Germinal center (tissue), 1 donor: ENCODE data around the gene PREB.
"Not testable (repeated sequence)": the region's sequence is repeated elsewhere in the genome, so short reads cannot be mapped to it uniquely, and the experiment has no call there.

Experiments
- DNase-seq: peaks from one replicate; pipeline ENCODE4 v3.0.0; 2012; ENCODE audit warnings: mixed read lengths, low spot score

Gene PREB

DNA sequence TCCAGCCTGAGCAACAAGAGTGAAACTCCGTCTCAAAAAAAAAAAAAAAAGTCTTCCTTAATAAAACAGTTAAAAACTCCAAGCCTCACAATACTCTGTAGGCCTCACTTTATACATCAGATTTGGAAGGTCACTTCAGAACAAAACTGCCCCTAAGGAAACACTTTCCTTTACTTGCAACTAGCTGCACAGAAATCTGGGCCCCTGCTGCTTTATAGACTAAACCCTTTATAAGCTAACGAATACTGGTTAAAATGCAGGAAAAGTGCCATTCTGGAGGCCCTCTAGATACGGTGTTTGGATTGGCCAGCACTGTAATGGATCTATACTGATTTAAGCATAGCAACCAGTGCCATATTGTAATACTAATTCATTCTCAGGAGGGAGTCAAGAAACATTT, 9.3 kb downstream of the PREB start:
- DNase-seq: no peak

DNA sequence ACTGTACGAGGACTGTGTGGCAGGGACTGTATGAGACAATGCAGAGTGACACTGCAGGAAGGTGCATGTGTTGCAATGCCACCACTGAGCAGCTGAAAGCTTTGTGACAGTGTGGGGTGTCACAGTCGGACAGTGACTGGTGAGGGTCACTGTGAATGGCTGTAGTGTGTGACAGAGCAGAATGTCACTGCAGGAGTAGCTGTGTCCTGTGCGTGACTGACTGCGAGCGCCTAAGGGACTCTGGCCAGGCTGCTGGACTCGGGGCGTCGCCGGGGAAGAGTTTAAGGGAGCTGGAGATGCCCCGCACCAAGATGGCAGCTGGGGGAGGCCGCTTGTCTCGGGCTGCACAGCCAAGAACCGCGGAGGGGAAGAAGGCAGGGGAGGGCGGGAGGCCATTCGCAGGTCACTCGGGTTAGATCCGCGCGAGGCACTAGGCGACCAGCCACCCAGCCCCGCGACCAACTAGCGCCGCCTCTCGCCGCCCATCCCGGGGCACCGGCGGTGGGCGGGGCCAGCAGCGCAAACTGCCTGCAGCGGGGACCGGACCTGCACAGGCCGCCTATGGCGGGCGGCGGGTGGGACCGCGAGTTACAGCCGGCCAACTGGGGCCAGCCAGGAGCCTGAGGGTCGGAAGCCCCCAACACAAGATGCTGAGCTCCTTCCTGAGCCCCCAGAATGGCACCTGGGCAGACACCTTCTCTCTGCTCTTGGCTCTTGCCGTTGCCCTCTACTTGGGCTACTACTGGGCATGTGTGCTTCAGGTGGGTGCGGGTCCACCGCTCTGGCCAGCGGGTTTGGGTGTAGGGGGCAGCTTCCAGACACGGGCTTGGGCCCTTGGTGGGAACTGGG, 10.9 kb downstream of the PREB start, which contains the start of gene ABHD1:
Gene ABHD1 (plus strand): TSS at position 514 of the 849 bp plus-strand sequence. CDS start 134 bp downstream, at position 648.
- DNase-seq: peak; percentile 72

DNA sequence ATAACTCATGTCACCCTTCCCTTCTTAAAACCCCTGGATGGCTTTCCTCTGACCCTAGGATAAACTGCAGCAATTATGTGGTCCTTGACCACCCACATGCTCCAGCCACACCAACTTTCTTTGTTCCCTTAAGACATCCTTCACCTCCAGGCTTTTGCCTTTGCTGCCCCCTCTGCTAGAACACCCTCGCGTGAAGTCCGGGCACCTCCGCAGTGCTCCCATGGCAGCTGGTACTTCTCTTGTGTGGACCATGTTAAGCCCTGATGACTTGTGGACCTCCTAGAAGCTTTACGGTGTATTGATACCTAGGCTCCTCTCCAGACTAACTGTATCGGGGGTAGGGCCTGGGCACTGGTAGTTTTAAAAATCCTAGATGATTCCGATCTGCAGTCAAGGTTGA, 11.6 kb downstream of the PREB start:
- DNase-seq: no peak

DNA sequence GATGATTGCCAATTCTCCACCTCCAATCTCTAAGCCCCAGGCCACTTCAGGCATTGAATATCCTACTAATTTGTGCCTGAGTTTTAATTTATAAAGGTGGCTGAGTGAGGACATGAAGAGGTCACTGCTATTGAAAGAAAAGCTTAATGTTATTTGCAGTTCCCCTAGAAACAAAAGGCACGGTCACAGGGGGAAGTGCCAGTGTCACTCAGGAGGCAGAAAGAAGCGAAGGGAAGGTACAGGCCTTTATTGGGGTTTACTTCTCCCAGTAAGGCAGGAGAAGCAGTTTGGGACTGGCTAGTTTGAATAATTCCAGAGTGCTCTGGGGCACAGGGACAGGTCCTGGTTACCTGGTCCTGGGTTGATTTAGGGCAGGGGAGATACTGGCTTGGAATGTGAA, 12.5 kb downstream of the PREB start:
- DNase-seq: no peak

DNA sequence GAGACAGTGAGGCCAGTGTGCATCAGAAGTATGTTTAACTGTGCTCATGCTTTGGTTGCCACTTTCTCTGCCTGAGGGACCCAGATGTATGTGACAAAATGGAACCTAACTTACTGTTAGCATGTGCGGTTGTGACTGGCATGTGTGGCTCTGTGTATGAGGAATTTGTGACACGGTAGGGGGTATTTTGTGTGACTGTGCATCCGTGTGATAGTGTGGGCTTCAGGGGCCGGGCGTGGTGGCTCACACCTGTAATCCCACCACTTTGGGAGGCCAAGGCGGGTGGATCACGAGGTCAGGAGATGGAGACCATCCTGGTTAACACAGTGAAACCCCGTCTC, 15.1 kb downstream of the PREB start:
- not testable (repeated sequence) for DNase-seq

DNA sequence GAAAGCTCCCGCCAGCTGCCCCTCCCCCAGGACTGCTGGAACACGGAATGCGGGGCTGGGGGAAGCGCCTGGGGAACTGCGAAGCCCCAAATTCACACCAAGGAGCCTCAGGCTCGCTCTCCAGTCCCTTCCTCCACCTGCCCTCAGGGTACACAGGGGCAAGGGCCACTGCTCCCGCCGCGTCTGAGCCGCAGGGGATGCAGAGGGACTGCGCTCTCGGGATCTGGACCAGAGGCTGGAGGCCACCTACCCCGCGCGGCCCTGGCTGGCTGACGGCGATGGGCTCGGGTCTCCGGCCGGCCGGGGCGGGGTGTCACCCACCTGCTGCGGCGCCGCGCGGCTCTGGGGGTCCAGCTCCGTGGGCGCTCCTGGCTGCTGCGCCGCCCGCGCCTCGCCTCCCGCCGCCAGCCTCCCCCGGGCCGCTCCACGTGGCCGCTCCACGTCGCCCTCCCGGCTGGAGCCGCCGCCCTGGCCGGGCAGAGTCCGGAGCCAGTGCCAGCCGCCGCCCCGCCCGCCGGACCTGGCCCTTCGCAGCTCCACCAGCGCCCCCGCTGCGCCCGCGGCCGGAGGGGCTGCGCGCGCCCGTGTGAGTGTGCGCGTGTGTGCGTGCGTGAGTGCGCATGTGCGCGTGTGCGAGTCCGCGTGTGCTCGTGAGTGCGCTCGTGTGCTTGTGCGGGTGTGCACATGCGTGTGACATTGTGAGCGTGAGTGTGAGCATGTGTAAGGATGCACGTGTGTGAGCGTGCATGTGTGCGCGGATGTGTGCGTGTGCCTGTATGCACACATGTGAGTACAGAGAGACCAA, 15.7 kb downstream of the PREB start, which contains the start of gene CGREF1:
Gene CGREF1 (minus strand): TSS at position 604 of the 805 bp plus-strand sequence. CDS start 14,762 bp downstream, outside the sequence.
- peak; percentile 19 for DNase-seq

DNA sequence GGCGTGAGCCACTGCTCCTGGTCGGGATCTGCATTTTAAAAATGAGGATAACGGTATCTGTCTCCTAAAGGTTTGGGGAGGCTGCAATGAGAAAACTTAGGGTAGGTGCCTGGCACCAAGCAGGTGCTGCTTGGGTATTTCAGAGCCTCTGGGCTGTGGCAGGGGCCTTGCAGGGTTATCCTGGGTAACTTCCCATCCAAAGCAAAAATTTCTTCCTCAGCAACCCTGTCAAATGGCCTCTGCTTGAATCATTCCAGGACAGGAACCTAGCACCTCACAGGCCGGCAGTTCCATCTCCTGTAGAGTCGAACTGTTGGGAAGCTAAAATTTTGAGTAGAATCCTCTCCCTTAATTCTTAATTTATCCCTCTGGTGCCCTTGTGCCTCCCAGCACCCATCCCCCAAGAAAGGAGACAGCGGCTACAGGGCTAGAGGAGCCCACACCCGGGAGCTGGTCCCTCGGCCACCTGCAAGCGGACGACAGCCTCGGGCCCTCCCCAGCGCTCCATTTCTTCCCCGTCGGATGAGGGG, 16.4 kb downstream of the PREB start:
- no peak for DNase-seq

DNA sequence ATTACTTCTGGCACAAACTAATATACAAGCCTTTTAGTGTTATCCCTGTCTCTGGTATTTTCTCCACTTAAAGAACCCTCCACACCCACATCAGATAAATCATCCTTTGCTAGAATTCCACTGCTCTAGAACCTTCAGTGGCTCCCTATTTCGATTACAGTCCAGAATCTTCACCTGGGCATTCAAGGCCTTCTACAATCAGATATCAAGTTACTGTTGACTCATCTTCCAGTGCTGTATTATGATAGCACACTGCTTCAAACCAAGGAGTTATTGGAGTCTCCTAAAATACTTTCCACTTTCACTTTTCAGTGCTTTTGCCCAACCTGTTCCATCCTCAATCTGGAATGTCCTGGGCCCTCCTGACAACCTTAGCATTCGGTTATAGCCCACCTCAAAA, 18.9 kb downstream of the PREB start:
- DNase-seq: no peak

DNA sequence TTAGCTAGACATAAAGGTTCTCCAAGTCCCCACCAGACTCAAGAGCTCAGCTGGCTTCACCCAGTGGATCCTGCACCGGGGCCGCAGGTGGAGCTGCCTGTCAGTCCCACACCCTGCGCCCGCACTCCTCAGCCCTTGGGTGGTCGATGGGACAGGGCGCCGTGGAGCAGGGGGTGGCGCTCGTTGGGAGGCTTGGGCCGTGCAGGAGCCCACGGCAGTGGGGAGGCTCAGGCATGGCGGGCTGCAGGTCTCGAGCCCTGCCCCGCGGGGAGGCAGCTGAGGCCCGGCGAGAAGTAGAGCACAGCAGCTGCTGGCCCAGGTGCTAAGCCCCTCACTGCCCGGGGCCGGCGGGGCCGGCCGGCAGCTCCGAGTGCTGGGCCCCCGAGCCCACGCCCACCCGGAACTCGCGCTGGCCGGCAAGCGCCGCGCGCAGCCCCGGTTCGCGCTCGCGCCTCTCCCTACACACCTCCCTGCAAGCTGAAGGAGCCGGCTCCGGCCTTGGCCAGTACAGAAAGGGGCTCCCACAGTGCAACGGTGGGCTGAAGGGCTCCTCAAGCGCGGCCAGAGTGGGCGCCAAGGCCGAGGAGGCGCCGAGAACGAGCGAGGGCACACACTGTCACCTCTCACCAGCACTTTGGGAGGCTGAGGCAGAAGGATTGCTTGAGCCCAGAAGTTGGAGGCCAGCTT, 22.9 kb downstream of the PREB start:
- DNase-seq: not testable (repeated sequence)

DNA sequence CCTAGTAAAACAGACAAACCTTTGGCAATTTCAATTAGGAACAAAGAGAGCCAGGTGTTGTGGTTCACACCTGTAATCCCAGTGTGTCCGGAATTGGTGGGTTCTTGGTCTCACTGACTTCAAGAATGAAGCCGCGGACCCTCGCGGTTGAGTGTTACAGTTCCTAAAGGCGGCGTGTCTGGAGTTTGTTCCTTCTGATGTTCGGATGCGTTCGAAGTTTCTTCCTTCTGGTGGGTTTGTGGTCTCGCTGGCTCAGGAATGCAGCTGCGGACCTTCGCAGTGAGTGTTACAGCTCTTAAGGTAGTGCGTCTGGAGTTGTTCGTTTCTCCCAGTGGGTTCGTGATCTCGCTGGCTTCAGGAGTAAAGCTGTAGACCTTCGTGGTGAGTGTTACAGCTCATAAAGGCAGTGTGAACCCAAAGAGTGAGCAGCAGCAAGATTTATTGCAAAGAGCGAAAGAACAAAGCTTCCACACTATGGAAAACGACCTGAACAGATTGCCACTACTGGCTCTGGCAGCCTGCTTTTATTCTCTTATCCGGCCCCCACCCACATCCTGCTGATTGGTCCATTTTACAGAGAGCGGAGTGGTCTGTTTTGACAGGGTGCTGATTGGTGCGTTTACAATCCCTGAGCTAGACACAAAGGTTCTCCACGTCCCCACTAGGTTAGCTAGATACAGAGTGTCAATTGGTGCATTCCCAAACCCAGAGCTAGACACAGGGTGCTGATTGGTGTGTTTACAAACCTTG, 23.7 kb downstream of the PREB start:
- not testable (repeated sequence) for DNase-seq

DNA sequence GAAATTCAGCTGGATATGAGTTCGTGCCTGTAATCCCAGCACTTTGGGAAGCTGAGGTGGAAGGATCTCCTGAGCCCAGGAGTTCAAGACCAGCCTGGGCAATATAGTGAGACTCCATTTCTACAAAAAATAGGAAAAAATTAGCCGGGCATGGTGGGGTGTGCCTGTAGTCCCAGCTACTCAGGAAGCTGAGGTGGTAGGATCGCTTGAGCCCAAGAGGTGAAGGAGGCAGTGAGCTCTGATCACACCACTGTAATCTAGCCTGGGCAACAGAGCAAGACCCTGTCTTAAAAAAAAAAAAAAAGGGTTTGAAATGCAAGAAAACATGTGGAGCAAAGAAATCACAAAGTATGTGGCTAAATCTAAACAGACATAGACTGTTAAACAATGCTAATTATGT, 25.4 kb downstream of the PREB start:
- no peak for DNase-seq

DNA sequence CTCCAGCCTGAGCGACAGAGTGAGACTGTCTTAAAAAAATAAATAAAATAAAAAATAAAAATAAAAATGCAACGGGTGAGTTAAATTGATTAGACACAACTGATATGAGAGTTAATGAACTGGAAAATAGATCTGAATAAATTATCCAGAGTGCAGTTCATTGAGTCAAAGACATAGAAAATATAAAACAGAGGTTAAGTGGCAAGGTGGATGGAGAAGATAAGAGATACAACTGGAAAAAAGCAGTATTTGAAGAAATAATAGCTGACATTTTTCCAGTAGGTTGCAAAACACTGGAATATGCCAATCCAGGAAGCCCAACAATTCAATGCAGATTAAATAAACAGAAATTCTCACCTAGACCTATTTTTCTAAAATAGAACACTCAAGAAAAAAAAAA, 26.2 kb downstream of the PREB start:
- DNase-seq: no peak

DNA sequence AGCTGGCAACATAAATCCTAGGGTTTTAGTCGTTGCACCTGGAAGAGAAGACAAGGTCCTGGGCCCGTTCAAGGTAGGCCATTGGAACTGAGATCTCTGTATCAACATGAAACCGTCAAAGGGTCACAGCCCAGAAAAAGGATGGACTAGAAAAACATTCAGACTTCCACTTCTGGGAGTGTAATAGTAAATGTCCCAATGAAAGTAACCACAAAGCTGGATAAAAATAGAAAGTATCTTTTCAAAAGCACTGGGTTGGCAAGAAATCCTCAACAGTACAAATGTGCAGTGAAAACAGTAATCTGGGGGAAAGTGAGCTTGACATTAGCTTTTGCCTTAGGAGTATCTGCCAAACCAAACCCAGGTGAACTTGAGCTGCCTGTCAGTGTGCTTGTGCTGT, 28.5 kb downstream of the PREB start:
- no peak for DNase-seq

DNA sequence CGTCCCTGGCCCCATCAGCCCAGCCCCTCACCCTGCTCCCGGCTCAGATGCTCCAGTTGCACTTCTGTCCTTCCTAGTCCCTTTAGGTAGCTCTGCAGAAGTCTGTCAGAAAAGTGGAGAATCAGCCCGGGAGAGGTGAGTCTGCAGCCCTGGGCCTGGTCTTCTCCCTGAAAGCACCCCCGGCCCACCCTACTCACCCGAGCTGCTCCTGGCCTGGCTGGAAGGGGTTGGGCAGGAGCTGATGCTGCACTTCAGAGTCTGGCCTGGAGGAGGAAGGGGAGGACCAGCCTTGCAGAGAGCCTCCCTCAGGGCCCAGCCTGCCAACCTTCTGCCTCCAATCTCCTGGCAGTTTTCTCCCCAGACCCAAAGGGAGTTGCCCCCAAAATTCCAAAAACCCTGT, 32.1 kb downstream of the PREB start:
- DNase-seq: no peak

DNA sequence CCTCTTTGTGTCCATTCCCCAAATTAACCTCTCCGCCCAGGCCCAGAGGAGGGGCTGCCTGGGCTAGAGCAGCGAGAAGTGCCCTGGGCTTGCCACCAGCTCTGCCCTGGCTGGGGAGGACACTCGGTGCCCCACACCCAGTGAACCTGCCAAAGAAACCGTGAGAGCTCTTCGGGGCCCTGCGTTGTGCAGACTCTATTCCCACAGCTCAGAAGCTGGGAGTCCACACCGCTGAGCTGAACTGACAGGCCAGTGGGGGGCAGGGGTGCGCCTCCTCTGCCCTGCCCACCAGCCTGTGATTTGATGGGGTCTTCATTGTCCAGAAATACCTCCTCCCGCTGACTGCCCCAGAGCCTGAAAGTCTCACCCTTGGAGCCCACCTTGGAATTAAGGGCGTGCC, 34.4 kb downstream of the PREB start:
- no peak for DNase-seq

DNA sequence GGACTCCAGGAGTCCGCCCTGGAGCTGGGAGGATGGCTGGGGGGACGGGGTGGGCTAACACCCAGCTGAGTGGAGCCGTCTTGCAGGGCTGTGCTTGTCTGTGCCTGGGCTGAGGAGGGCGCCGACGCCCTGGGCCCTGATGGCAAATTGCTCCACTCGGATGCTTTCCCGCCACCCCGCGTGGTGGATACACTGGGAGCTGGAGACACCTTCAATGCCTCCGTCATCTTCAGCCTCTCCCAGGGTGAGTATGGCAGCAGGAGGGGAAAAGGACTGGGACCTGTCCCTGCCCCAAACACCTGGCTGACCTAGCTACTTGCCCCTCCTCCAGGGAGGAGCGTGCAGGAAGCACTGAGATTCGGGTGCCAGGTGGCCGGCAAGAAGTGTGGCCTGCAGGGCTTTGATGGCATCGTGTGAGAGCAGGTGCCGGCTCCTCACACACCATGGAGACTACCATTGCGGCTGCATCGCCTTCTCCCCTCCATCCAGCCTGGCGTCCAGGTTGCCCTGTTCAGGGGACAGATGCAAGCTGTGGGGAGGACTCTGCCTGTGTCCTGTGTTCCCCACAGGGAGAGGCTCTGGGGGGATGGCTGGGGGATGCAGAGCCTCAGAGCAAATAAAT, 35.0 kb downstream of the PREB start:
- DNase-seq: no peak

DNA sequence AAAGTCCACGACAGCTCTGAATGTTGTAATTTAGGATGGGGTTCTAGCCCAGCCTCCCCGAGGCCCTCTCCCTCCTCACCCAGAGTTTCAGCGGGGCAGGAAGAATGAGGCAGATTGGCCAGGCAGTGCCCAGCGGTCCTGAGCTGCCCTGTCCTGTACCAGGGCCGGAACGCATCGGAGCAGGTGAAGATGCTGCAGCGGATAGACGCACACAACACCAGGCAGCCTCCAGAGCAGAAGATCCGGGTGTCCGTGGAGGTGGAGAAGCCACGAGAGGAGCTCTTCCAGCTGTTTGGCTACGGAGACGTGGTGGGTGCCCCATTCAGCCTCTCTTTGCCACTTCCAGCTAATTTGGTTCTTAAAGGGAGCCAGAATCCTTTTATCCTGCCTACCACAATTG, 37.1 kb downstream of the PREB start:
- DNase-seq: no peak

DNA sequence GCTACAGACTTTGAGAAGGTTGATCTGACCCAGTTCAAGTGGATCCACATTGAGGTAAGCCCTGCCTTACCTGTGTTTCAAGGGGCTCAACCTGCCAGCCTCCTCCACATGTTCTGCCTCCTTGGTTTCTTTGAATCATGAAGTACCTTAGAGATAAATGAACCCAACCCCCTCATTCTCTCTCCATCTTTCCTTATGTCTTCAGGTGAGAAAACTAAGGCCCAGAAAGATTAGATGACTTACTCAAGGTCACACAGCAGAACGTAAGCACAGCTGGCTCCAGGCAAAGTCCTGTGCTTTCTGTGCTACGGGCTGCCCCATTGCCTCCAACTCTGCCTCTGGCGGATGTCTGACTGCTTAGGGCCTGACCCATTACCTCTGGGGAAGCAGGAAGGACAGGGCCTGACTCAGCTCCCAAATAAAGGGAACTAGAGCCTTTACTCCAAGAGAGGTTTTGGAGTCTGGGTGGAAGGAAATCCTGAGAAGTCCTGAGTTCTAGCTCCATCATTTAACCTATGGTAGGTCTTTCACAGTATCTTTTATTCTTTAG, 37.6 kb downstream of the PREB start:
- no peak for DNase-seq

DNA sequence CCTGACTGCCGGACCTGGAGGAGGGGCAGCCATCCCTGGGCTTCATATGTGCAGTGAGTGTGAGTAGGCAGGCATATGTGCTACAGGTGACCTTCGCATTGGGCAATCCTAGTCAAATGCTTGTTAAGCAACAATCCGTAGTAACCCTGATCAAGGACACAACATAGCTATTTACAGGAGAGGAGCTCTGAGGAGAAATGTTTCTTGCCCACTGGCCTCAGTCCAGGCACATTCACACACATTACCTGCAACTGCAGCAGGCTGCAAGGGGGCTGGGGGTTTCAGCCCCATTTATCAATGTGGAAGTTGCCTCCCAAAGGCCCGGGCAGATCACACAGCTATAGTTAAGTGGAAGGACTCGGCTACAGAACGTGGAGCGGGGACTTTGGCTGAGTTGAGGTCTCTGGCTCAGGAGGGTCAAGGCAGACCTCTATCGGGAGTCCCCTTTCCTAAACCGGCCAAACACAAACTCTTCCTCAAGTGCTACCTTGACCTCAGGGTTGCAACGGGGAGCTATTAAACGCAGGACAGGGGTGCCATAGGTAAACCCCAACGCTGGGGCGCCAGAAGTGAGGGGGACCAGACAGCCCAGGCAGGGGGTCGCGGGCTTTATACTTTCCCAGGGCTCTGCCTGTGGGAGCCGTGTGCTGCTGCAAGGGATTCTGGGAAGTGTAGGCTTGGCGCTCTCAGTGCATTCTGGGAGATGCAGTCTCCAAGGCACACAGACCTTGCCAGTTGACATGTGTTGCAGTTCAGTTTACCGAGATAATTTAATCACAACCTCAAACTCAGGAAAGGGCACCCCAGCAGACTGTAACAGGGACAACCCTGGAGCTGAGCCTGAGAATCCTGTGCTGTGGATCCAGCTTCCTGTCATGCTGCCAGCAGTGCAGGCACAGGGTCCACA, 38.4 kb downstream of the PREB start:
- DNase-seq: peak; percentile 79

DNA sequence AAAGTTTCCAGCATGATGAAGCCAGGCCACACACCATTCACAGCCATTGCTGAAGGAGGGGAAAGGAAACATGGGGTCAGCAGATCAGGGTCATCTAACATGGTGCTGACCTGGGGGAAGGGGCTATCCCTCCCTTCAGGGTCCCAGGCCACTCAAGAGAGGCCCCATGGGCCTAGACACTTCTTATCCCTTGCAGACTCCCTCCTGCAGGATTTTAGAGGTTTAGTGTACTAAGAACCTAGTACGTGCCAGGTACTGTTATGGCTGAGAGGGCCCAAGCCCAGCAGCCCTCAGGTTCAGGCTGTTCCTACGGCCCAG, 39.0 kb downstream of the PREB start:
- DNase-seq: no peak
